ENCODE results near the gene IKZF4.
"Not testable (repeated sequence)": the region's sequence is repeated elsewhere in the genome, so short reads cannot be mapped to it uniquely, and the experiment has no call there.

Gene IKZF4

GRCh38 chr12:55973599-55974307 lies 47.1 kb upstream of the IKZF4 start, which contains the start of gene RAB5B:
RAB5B (plus strand) TSS chr12:55974078; CDS start chr12:55986961, 12,883 bp downstream.
- Histone ChIP-seq H3K4me3 (ENCODE audit: low read depth, low read length) (peak within 1 kb of the TSS; percentile 97), H3K27me3 (ENCODE audit: control insufficient read depth, insufficient read depth, low read length) (no peaks in the 10 kb centered on the region), H3K4me1 (peaks cover 21% of the 10 kb centered on the region), H3K36me3 (ENCODE audit: control insufficient read depth, insufficient read depth, low read length) (no peaks in the 10 kb centered on the region), H3K79me2 (peaks cover 48% of the 10 kb centered on the region), H3K9me3 (ENCODE audit: control insufficient read depth, low read length) (no peaks in the 10 kb centered on the region), H3K27ac (peak within 1 kb of the TSS; percentile 93), H3K9ac (peak within 1 kb of the TSS; percentile 96), H2AFZ (peak within 1 kb of the TSS; percentile 87), H3K4me2 (ENCODE audit: low read length) (peak within 1 kb of the TSS; percentile 76)
- TF ChIP-seq CTCF (IDR thresholded peaks at IDR 0.05): no peak

- Histone ChIP-seq H3K27me3 (ENCODE audit: control insufficient read depth, insufficient read depth, low read length) (no peaks in the 10 kb centered on the region), H3K4me3 (ENCODE audit: low read depth, low read length) (peak overlapping the region; percentile 97), H3K79me2 (peaks cover 53% of the 10 kb centered on the region), H2AFZ (peak overlapping the region; percentile 82), H3K9ac (peak overlapping the region; percentile 96), H3K36me3 (ENCODE audit: control insufficient read depth, insufficient read depth, low read length) (no peaks in the 10 kb centered on the region), H3K4me2 (ENCODE audit: low read length) (peak overlapping the region; percentile 52), H3K27ac (peak overlapping the region; percentile 92), H3K4me1 (peaks cover 21% of the 10 kb centered on the region), H3K9me3 (ENCODE audit: control insufficient read depth, low read length) (no peaks in the 10 kb centered on the region)
- no peak for TF ChIP-seq CTCF (IDR thresholded peaks at IDR 0.05)
Observed at GRCh38 chr12:55974308-55974730, 46.5 kb upstream of the IKZF4 start.

DNA sequence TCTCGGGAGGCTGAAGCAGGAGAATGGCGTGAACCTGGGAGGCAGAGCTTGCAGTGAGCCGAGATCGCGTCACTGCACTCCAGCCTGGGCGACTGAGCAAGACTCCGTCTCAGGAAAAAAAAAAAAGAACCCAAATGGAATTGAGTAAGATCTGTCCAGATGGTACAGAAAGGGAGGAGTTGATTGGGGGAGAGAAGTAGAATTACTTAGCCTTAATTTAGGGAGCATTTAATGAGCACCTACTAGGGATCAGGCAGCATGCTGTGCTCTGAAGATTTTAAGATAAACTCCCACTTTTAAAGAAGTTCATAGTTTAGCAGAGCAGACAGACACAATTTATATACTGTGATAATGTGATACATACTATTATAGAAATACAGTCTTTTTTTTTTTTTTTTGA lies 42.5 kb upstream of the IKZF4 start:
- peaks cover 24% of the 10 kb centered on the region for H3K4me1 ChIP-seq
- TF ChIP-seq CTCF (IDR thresholded peaks at IDR 0.05): no peak
- H3K36me3 ChIP-seq (ENCODE audit: control insufficient read depth, insufficient read depth, low read length): no peaks in the 10 kb centered on the region
- H2AFZ ChIP-seq: no peak overlapping the region
- no peaks in the 10 kb centered on the region for H3K9me3 ChIP-seq (ENCODE audit: control insufficient read depth, low read length)
- H3K4me2 ChIP-seq (ENCODE audit: low read length): no peak overlapping the region
- H3K9ac ChIP-seq: no peak overlapping the region
- H3K79me2 ChIP-seq: peaks cover 64% of the 10 kb centered on the region
- no peaks in the 10 kb centered on the region for H3K27me3 ChIP-seq (ENCODE audit: control insufficient read depth, insufficient read depth, low read length)
- H3K27ac ChIP-seq: no peak overlapping the region
- no peak overlapping the region for H3K4me3 ChIP-seq (ENCODE audit: low read depth, low read length)

- Histone ChIP-seq H3K4me2 (ENCODE audit: low read length) (no peak overlapping the region), H3K27ac (no peak overlapping the region), H2AFZ (no peak overlapping the region), H3K4me3 (ENCODE audit: low read depth, low read length) (no peak overlapping the region), H3K27me3 (ENCODE audit: control insufficient read depth, insufficient read depth, low read length) (no peaks in the 10 kb centered on the region), H3K9ac (no peak overlapping the region), H3K79me2 (peaks cover 62% of the 10 kb centered on the region), H3K4me1 (peaks cover 24% of the 10 kb centered on the region), H3K9me3 (ENCODE audit: control insufficient read depth, low read length) (no peaks in the 10 kb centered on the region), H3K36me3 (ENCODE audit: control insufficient read depth, insufficient read depth, low read length) (no peaks in the 10 kb centered on the region)
- no peak for TF ChIP-seq CTCF (IDR thresholded peaks at IDR 0.05)
Observed at GRCh38 chr12:55979069-55979468, 41.8 kb upstream of the IKZF4 start.

DNA sequence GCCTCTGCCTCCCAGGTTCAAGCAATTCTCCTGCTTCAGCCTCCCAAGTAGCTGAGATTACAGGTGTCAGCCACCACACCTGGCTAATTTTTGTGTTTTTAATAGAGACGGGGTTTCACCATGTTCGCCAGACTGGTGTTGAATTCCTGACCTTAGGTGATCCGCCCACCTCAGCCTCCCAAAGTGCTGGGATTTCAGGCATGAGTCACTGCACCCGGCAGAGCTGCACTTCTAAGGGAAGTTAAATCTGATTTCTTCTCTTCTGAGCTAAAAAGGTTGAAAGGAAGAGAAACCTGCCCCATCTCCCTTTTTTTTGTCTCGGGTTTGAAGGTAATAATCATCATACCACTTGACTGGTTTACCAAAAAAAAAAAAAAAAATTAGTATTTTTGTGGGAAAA lies 39.0 kb upstream of the IKZF4 start:
- H3K36me3 ChIP-seq (ENCODE audit: control insufficient read depth, insufficient read depth, low read length); H3K27ac ChIP-seq: not testable (repeated sequence)
- H3K4me1 ChIP-seq: peaks cover 11% of the 10 kb centered on the region

More for the DNA sequence above, 39.0 kb upstream of the IKZF4 start:
- H3K4me2 ChIP-seq (ENCODE audit: low read length); H3K9ac ChIP-seq; H3K9me3 ChIP-seq (ENCODE audit: control insufficient read depth, low read length); H3K27me3 ChIP-seq (ENCODE audit: control insufficient read depth, insufficient read depth, low read length); H2AFZ ChIP-seq; H3K4me3 ChIP-seq (ENCODE audit: low read depth, low read length): not testable (repeated sequence)
- peaks cover 34% of the 10 kb centered on the region for H3K79me2 ChIP-seq
